GM23248 (cell line): Measurements from ENCODE around the gene ARHGAP25.

Experiments
- EZH2 ChIP-seq: fragments of 200-600 bp; sonication (generic); IDR thresholded peaks from 2 replicates; pipeline ENCODE4 v1.6.1; 2018; ENCODE audit warnings: antibody characterized with exemption, mild to moderate bottlenecking; ENCODE audit not compliant: insufficient read depth, poor library complexity, severe bottlenecking
- EZH2phosphoT487 ChIP-seq: fragments of 200-600 bp; sonication (generic); IDR thresholded peaks from 2 replicates; pipeline ENCODE4 v1.6.1; 2018; ENCODE audit warnings: antibody characterized with exemption, moderate library complexity, mild to moderate bottlenecking, low read depth; ENCODE audit not compliant: insufficient read depth

DNA sequence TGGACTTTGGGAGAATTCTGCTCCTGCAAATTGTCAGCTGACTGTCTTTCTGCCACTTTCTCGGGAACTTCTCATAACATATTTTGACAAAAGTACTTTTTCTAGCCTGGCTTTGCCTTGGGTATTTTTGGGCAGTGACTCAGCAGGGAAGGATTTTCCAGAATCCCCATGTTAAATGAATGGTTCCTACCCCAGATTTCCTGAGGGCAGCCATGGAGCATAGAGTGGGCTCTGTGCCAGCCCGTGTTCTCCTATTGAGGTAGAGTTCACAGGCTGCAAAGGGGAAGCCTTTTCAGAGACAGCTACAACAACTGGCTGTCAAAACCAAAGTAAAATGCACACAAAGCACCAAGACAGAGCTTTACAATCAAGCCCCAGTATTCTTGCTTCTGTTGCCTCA is 76.8 kb downstream of the ARHGAP25 start:
- TF ChIP-seq EZH2 (no peak), EZH2phosphoT487 (no peak)
